ENCODE measurements around the gene C13orf46.

The C13orf46 gene

GRCh38 chr13:113969973-113970611 lies 3.8 kb downstream of the C13orf46 start:
- Histone ChIP-seq H3K27me3 (ENCODE audit: control insufficient read depth, insufficient read depth, low read length) (peaks cover 2% of the 10 kb centered on the region), H3K36me3 (ENCODE audit: control insufficient read depth, insufficient read depth, low read length) (no peaks in the 10 kb centered on the region), H3K4me1 (ENCODE audit: control insufficient read depth, insufficient read depth, low read length) (peaks cover 9% of the 10 kb centered on the region), H3K27ac (ENCODE audit: low read depth, low read length) (peak overlapping the region; percentile 33), H3K4me3 (ENCODE audit: low read length) (peak overlapping the region; percentile 12), H3K9ac (ENCODE audit: low read length) (no peak overlapping the region)

GRCh38 chr13:113969311-113969972 lies 4.4 kb downstream of the C13orf46 start:
- no peak overlapping the region for H3K9ac ChIP-seq (ENCODE audit: low read length)
- peaks cover 9% of the 10 kb centered on the region for H3K4me1 ChIP-seq (ENCODE audit: control insufficient read depth, insufficient read depth, low read length)
- no peaks in the 10 kb centered on the region for H3K36me3 ChIP-seq (ENCODE audit: control insufficient read depth, insufficient read depth, low read length)
- no peak overlapping the region for H3K27ac ChIP-seq (ENCODE audit: low read depth, low read length)
- peaks cover 2% of the 10 kb centered on the region for H3K27me3 ChIP-seq (ENCODE audit: control insufficient read depth, insufficient read depth, low read length)
- H3K4me3 ChIP-seq (ENCODE audit: low read length), result no peak overlapping the region

- Histone ChIP-seq H3K4me1 (ENCODE audit: control insufficient read depth, insufficient read depth, low read length) (peaks cover 9% of the 10 kb centered on the region), H3K27me3 (ENCODE audit: control insufficient read depth, insufficient read depth, low read length) (peaks cover 2% of the 10 kb centered on the region), H3K36me3 (ENCODE audit: control insufficient read depth, insufficient read depth, low read length) (no peaks in the 10 kb centered on the region), H3K4me3 (ENCODE audit: low read length) (no peak overlapping the region), H3K9ac (ENCODE audit: low read length) (no peak overlapping the region), H3K27ac (ENCODE audit: low read depth, low read length) (no peak overlapping the region)
These were observed 5.2 kb downstream of the C13orf46 start for GRCh38 chr13:113968463-113969310.

GRCh38 chr13:113967729-113968462 lies 6.0 kb downstream of the C13orf46 start:
- Histone ChIP-seq H3K4me3 (ENCODE audit: low read length) (no peak overlapping the region), H3K9ac (ENCODE audit: low read length) (no peak overlapping the region), H3K36me3 (ENCODE audit: control insufficient read depth, insufficient read depth, low read length) (no peaks in the 10 kb centered on the region), H3K4me1 (ENCODE audit: control insufficient read depth, insufficient read depth, low read length) (peaks cover 9% of the 10 kb centered on the region), H3K27me3 (ENCODE audit: control insufficient read depth, insufficient read depth, low read length) (peaks cover 2% of the 10 kb centered on the region), H3K27ac (ENCODE audit: low read depth, low read length) (no peak overlapping the region)

GRCh38 chr13:113967206-113967720 lies 6.6 kb downstream of the C13orf46 start:
- peaks cover 2% of the 10 kb centered on the region for H3K27me3 ChIP-seq (ENCODE audit: control insufficient read depth, insufficient read depth, low read length)
- no peaks in the 10 kb centered on the region for H3K36me3 ChIP-seq (ENCODE audit: control insufficient read depth, insufficient read depth, low read length)
- no peak overlapping the region for H3K9ac ChIP-seq (ENCODE audit: low read length)
- H3K4me1 ChIP-seq (ENCODE audit: control insufficient read depth, insufficient read depth, low read length), result peaks cover 9% of the 10 kb centered on the region
- no peak overlapping the region for H3K27ac ChIP-seq (ENCODE audit: low read depth, low read length)
- no peak overlapping the region for H3K4me3 ChIP-seq (ENCODE audit: low read length)

- no peak overlapping the region for H3K9ac ChIP-seq (ENCODE audit: low read length)
- no peak overlapping the region for H3K27ac ChIP-seq (ENCODE audit: low read depth, low read length)
- H3K4me1 ChIP-seq (ENCODE audit: control insufficient read depth, insufficient read depth, low read length), result peaks cover 8% of the 10 kb centered on the region
- H3K4me3 ChIP-seq (ENCODE audit: low read length), result no peak overlapping the region
- H3K27me3 ChIP-seq (ENCODE audit: control insufficient read depth, insufficient read depth, low read length), result peaks cover 2% of the 10 kb centered on the region
- H3K36me3 ChIP-seq (ENCODE audit: control insufficient read depth, insufficient read depth, low read length), result no peaks in the 10 kb centered on the region
These were observed 7.7 kb downstream of the C13orf46 start for GRCh38 chr13:113965968-113966884.

- Histone ChIP-seq H3K4me1 (ENCODE audit: control insufficient read depth, insufficient read depth, low read length) (no peaks in the 10 kb centered on the region), H3K36me3 (ENCODE audit: control insufficient read depth, insufficient read depth, low read length) (no peaks in the 10 kb centered on the region), H3K27ac (ENCODE audit: low read depth, low read length) (no peak overlapping the region), H3K9ac (ENCODE audit: low read length) (no peak overlapping the region), H3K27me3 (ENCODE audit: control insufficient read depth, insufficient read depth, low read length) (peaks cover 2% of the 10 kb centered on the region), H3K4me3 (ENCODE audit: low read length) (no peak overlapping the region)
These were observed 8.4 kb downstream of the C13orf46 start for GRCh38 chr13:113965383-113965874.

GRCh38 chr13:113964251-113964995 lies 9.5 kb downstream of the C13orf46 start:
- Histone ChIP-seq H3K9ac (ENCODE audit: low read length) (no peak overlapping the region), H3K36me3 (ENCODE audit: control insufficient read depth, insufficient read depth, low read length) (no peaks in the 10 kb centered on the region), H3K27me3 (ENCODE audit: control insufficient read depth, insufficient read depth, low read length) (no peaks in the 10 kb centered on the region), H3K4me1 (ENCODE audit: control insufficient read depth, insufficient read depth, low read length) (no peaks in the 10 kb centered on the region), H3K4me3 (ENCODE audit: low read length) (no peak overlapping the region), H3K27ac (ENCODE audit: low read depth, low read length) (no peak overlapping the region)

GRCh38 chr13:113963376-113963775 lies 10.5 kb downstream of the C13orf46 start:
- no peak overlapping the region for H3K9ac ChIP-seq (ENCODE audit: low read length)
- H3K27me3 ChIP-seq (ENCODE audit: control insufficient read depth, insufficient read depth, low read length), result no peaks in the 10 kb centered on the region
- H3K4me3 ChIP-seq (ENCODE audit: low read length), result no peak overlapping the region
- no peaks in the 10 kb centered on the region for H3K4me1 ChIP-seq (ENCODE audit: control insufficient read depth, insufficient read depth, low read length)
- no peak overlapping the region for H3K27ac ChIP-seq (ENCODE audit: low read depth, low read length)
- no peaks in the 10 kb centered on the region for H3K36me3 ChIP-seq (ENCODE audit: control insufficient read depth, insufficient read depth, low read length)

GRCh38 chr13:113962975-113963374 lies 10.9 kb downstream of the C13orf46 start:
- H3K27ac ChIP-seq (ENCODE audit: low read depth, low read length), result no peak overlapping the region
- H3K4me1 ChIP-seq (ENCODE audit: control insufficient read depth, insufficient read depth, low read length), result no peaks in the 10 kb centered on the region

GRCh38 chr13:113962386-113962785 lies 11.5 kb downstream of the C13orf46 start:
- H3K36me3 ChIP-seq (ENCODE audit: control insufficient read depth, insufficient read depth, low read length), result no peaks in the 10 kb centered on the region

More at GRCh38 chr13:113962975-113963374, 10.9 kb downstream of the C13orf46 start:
- Histone ChIP-seq H3K36me3 (ENCODE audit: control insufficient read depth, insufficient read depth, low read length) (no peaks in the 10 kb centered on the region), H3K4me3 (ENCODE audit: low read length) (no peak overlapping the region), H3K9ac (ENCODE audit: low read length) (no peak overlapping the region), H3K27me3 (ENCODE audit: control insufficient read depth, insufficient read depth, low read length) (no peaks in the 10 kb centered on the region)

More at GRCh38 chr13:113962386-113962785, 11.5 kb downstream of the C13orf46 start:
- Histone ChIP-seq H3K27ac (ENCODE audit: low read depth, low read length) (no peak overlapping the region), H3K4me3 (ENCODE audit: low read length) (no peak overlapping the region), H3K27me3 (ENCODE audit: control insufficient read depth, insufficient read depth, low read length) (no peaks in the 10 kb centered on the region), H3K9ac (ENCODE audit: low read length) (no peak overlapping the region), H3K4me1 (ENCODE audit: control insufficient read depth, insufficient read depth, low read length) (no peaks in the 10 kb centered on the region)
